T-helper 1 cell treated with Interleukin-12 subunit alpha and Interleukin-12 subunit beta and Interleukin-4 antibody, amounts not matched to agents 30 μg/mL and 1 μg/mL, for 36 hours (primary cell): ENCODE results near the gene KCNH3.

Experiments used
- H3K27ac Mint-ChIP-seq: one replicate; pipeline ENCODE4 v1.8.0; 2021; ENCODE audit warnings: mild to moderate bottlenecking, mixed read lengths
- H3K27me3 Mint-ChIP-seq: one replicate; pipeline ENCODE4 v1.8.0; 2021; ENCODE audit warnings: low read depth, mixed read lengths
- H3K36me3 Mint-ChIP-seq: one replicate; pipeline ENCODE4 v1.8.0; 2021; ENCODE audit warnings: low read depth, mixed read lengths
- H3K4me1 Mint-ChIP-seq: one replicate; pipeline ENCODE4 v1.8.0; 2021; ENCODE audit warnings: low read depth, mixed read lengths
- H3K4me3 Mint-ChIP-seq: one replicate; pipeline ENCODE4 v1.8.0; 2021; ENCODE audit warnings: mild to moderate bottlenecking, moderate library complexity, mixed read lengths
- H3K9me3 Mint-ChIP-seq: one replicate; pipeline ENCODE4 v1.8.0; 2021; ENCODE audit warnings: mixed read lengths

KCNH3 gene

GRCh38 chr12:49568442-49569162 is 29.8 kb downstream of the KCNH3 start:
- Mint-ChIP-seq H3K4me1 (peaks cover 42% of the 10 kb centered on the region), H3K27ac (peak overlapping the region; percentile 98), H3K27me3 (no peaks in the 10 kb centered on the region), H3K9me3 (no peaks in the 10 kb centered on the region), H3K4me3 (peak overlapping the region; percentile 99), H3K36me3 (peaks cover 14% of the 10 kb centered on the region)

- H3K27me3 Mint-ChIP-seq, result no peaks in the 10 kb centered on the region
- H3K9me3 Mint-ChIP-seq, result no peaks in the 10 kb centered on the region
- no peak overlapping the region for H3K27ac Mint-ChIP-seq
- no peaks in the 10 kb centered on the region for H3K36me3 Mint-ChIP-seq
- peaks cover 9% of the 10 kb centered on the region for H3K4me1 Mint-ChIP-seq
- no peak overlapping the region for H3K4me3 Mint-ChIP-seq
Measured at GRCh38 chr12:49577589-49578315, 38.9 kb downstream of the KCNH3 start.

- H3K4me3 Mint-ChIP-seq, result no peak overlapping the region
- H3K27me3 Mint-ChIP-seq, result no peaks in the 10 kb centered on the region
- H3K27ac Mint-ChIP-seq, result no peak overlapping the region
- H3K36me3 Mint-ChIP-seq, result no peaks in the 10 kb centered on the region
- peaks cover 9% of the 10 kb centered on the region for H3K4me1 Mint-ChIP-seq
- no peaks in the 10 kb centered on the region for H3K9me3 Mint-ChIP-seq
Measured at GRCh38 chr12:49578471-49579112, 39.8 kb downstream of the KCNH3 start.

- Mint-ChIP-seq H3K4me1 (peaks cover 8% of the 10 kb centered on the region), H3K9me3 (no peaks in the 10 kb centered on the region), H3K36me3 (no peaks in the 10 kb centered on the region), H3K4me3 (no peak overlapping the region), H3K27ac (no peak overlapping the region), H3K27me3 (no peaks in the 10 kb centered on the region)
Measured at GRCh38 chr12:49580572-49581535, 42.0 kb downstream of the KCNH3 start.

DNA sequence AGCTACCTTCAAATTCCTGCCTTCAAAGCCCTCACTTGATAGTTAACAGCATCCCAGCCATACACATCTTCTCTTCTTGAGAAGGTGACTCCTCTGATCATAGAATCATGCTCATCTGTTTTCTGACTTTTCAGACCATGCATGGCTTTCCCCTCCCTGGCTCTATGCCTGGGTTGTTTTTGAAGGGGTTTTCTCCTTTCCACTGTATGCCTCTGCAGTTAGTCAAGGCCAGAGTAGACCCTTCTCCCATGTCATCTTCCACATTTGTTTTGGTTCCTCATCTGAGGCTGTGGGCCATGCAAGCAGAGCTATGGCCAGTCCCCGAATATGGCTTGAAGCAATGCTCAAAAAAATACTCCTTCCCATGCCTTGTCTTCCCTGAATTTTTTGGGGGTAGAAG is 43.4 kb downstream of the KCNH3 start:
- H3K27ac Mint-ChIP-seq, result no peak overlapping the region
- no peak overlapping the region for H3K4me3 Mint-ChIP-seq

GRCh38 chr12:49582850-49583249 is 44.0 kb downstream of the KCNH3 start:
- peaks cover 8% of the 10 kb centered on the region for H3K4me1 Mint-ChIP-seq
- no peaks in the 10 kb centered on the region for H3K27me3 Mint-ChIP-seq
- no peak overlapping the region for H3K4me3 Mint-ChIP-seq
- no peaks in the 10 kb centered on the region for H3K36me3 Mint-ChIP-seq
- H3K9me3 Mint-ChIP-seq, result no peaks in the 10 kb centered on the region
- H3K27ac Mint-ChIP-seq, result no peak overlapping the region

More for the DNA sequence above, 43.4 kb downstream of the KCNH3 start:
- Mint-ChIP-seq H3K27me3 (no peaks in the 10 kb centered on the region), H3K36me3 (no peaks in the 10 kb centered on the region), H3K9me3 (no peaks in the 10 kb centered on the region), H3K4me1 (peaks cover 8% of the 10 kb centered on the region)

DNA sequence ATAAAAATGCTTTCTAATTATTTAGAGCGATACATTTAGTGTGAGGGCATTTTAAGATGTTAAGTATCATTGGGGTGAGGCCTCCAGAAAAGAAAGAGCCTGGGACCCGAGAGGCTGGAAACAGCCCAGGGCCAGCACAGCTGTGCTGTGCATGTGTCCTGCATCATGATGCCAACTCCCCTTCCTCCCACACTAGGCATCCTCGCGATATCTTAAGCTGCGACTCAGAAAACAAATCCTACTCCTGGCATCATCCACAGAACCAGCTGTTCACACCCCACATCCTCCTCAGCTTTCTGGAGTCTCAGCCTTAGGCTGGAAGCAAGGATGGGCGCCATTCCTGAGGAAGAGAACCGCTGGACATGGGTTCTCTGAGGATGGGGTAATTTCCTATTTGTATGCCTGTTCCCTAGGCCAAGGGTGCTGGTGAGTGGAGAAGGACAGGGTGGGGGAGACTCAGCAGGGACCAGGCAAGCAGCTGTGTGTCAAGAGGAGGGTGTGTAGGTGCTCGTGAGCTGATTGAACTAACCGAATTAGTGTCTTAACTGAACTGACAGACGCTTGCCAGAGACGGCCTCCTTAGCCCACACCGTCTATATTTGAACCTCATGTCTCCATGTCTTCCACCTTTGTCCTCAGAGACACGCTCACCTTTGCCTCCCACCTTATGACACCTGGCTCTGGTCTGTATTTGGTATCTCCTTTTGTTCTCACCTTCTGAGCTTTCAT is 44.7 kb downstream of the KCNH3 start:
- Mint-ChIP-seq H3K9me3 (no peaks in the 10 kb centered on the region), H3K4me3 (no peak overlapping the region), H3K36me3 (no peaks in the 10 kb centered on the region), H3K27ac (no peak overlapping the region), H3K4me1 (peaks cover 8% of the 10 kb centered on the region), H3K27me3 (no peaks in the 10 kb centered on the region)

GRCh38 chr12:49584591-49584990 is 45.8 kb downstream of the KCNH3 start:
- Mint-ChIP-seq H3K36me3 (no peaks in the 10 kb centered on the region), H3K27me3 (no peaks in the 10 kb centered on the region), H3K9me3 (no peaks in the 10 kb centered on the region), H3K27ac (no peak overlapping the region), H3K4me1 (peaks cover 8% of the 10 kb centered on the region), H3K4me3 (no peak overlapping the region)

DNA sequence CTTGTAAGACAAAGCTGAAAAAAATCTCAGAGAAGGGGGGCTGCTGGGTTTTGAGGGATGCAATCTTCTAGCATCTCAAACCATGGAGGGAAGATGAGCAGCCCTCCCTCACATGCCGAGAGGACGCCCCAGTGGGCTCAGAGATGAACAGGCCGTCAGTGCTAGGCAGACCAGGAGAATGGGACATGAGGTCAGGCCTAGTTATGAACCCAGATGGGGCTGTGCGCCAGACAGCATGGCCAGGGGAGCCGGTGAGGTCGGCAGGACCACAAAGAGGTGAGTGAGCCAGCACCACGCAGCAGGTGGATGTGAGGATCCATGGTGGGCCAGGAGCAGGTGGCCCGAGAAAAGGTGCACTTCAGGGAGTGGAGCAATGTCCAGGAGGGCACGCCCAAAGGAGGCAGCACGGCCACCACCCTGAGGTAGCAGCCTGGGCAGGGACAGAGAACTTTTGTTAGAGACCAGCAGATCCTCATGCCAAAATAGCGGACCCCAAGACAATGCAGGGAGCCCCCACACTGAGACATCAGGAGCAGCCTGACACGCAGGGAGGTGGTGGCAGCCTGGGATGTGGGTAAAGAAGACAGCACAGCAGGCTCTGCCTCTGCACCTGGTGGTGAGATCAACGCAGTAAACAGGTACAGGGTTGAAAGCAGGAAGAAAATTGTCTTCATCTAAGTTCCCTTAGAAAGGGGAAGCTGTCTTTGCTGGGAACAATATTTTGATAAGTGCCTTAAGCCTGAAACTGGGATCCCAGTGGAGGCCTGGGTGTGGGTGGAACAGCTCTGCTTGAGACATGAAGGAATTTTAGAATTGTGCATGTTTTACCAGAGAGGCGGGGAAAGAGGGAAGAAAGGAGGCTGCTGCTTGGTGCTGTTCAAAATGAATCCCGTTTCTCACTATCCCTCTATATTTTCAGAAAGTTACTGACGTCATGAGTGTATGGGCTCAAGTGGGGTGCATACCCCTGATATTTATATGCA is 46.9 kb downstream of the KCNH3 start:
- H3K4me3 Mint-ChIP-seq, result no peak overlapping the region
- H3K27me3 Mint-ChIP-seq, result no peaks in the 10 kb centered on the region
- no peak overlapping the region for H3K27ac Mint-ChIP-seq
- peaks cover under 1% of the 10 kb centered on the region for H3K9me3 Mint-ChIP-seq
- H3K36me3 Mint-ChIP-seq, result peaks cover 6% of the 10 kb centered on the region
- H3K4me1 Mint-ChIP-seq, result peaks cover 5% of the 10 kb centered on the region

GRCh38 chr12:49587174-49587908 is 48.5 kb downstream of the KCNH3 start:
- no peak overlapping the region for H3K27ac Mint-ChIP-seq
- H3K36me3 Mint-ChIP-seq, result peaks cover 10% of the 10 kb centered on the region
- H3K4me1 Mint-ChIP-seq, result no peaks in the 10 kb centered on the region
- no peak overlapping the region for H3K4me3 Mint-ChIP-seq
- peaks cover 5% of the 10 kb centered on the region for H3K9me3 Mint-ChIP-seq
- no peaks in the 10 kb centered on the region for H3K27me3 Mint-ChIP-seq

GRCh38 chr12:49588281-49588680 is 49.5 kb downstream of the KCNH3 start:
- Mint-ChIP-seq H3K9me3 (peaks cover 5% of the 10 kb centered on the region), H3K4me1 (no peaks in the 10 kb centered on the region), H3K4me3 (no peak overlapping the region), H3K27me3 (no peaks in the 10 kb centered on the region), H3K27ac (no peak overlapping the region), H3K36me3 (peaks cover 10% of the 10 kb centered on the region)

- no peak overlapping the region for H3K4me3 Mint-ChIP-seq
- no peaks in the 10 kb centered on the region for H3K27me3 Mint-ChIP-seq
- peaks cover 10% of the 10 kb centered on the region for H3K36me3 Mint-ChIP-seq
- no peaks in the 10 kb centered on the region for H3K4me1 Mint-ChIP-seq
- no peak overlapping the region for H3K27ac Mint-ChIP-seq
- peaks cover 5% of the 10 kb centered on the region for H3K9me3 Mint-ChIP-seq
Measured at GRCh38 chr12:49588721-49589516, 50.1 kb downstream of the KCNH3 start.
